ENCODE measurements around the gene TNFRSF11A. TPM values are rescaled to one million over a fixed set of nuclear protein-coding genes. Genes with fewer than 3 reads are reported as not detected.

TNFRSF11A gene
- total RNA-seq, 1 experiment from 2014 or later, result 3.2 TPM

DNA sequence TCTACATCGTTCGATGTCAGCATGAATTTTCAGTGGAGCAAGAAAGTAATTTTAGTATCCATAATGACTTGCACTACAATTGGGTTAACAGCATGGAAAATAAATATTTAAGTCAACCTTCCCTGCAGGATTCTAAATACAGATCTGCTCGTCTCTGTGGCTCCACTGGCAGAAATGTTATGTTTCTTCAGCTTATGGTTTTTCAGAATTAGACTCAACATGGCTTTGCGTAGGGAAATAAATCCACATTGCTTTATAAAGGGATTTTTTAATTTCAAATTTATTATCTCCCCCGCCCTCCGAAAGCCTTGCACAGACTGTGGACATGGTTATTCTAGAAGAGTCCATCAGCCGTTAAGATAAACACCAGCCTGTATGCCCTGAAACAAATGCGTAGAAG, 18.2 kb downstream of the TNFRSF11A start:
- H3K79me2 ChIP-seq (ENCODE audit: insufficient read depth, low read length), result no peaks in the 10 kb centered on the region
- DNase-seq (ENCODE audit: low read depth, low spot score), result no peak
- no TSS peak for BruUV-seq (replicated peaks)
- ChIA-PET RAD21 (ENCODE audit: low non-redundant PET in 1 of 2, low total read pairs in 2 of 2, uncharacterized antibody in 2 of 2, unreplicated experiment in 2 of 2) (no interaction called here), POLR2A (no interaction called here), CTCF (no interaction called here)
- intact Hi-C loops (cut with micrococcal nuclease), result no loop called here
- no peaks in the 10 kb centered on the region for H3K36me3 ChIP-seq (ENCODE audit: control insufficient read depth in 1 of 2, insufficient read depth in 2 of 2, low read length in 2 of 2)
- H3K9me2 ChIP-seq (ENCODE audit: insufficient read depth), result no peaks in the 10 kb centered on the region
- H3K9me3 ChIP-seq (ENCODE audit: control insufficient read depth in 1 of 2, insufficient read depth in 1 of 2, low read depth in 1 of 2, low read length in 2 of 2), result no peaks in the 10 kb centered on the region
- no peaks in the 10 kb centered on the region for H4K20me1 ChIP-seq (ENCODE audit: insufficient read depth)
- no peak overlapping the region for H3K4me3 ChIP-seq (replicated peaks in 1 of 2; ENCODE audit: low read depth in 1 of 2, low read length in 2 of 2)
- TF ChIP-seq POLR2AphosphoS5 (IDR thresholded peaks at IDR 0.05; ENCODE audit: low read depth, low read length) (no peak), RAD21 (IDR thresholded peaks at IDR 0.05; ENCODE audit: low read depth) (no peak), ZFX (IDR thresholded peaks at IDR 0.05) (no peak), EZH2phosphoT487 (IDR thresholded peaks at IDR 0.05; ENCODE audit: borderline replicate concordance) (no peak)
- TF ChIP-seq, protein P1, sequence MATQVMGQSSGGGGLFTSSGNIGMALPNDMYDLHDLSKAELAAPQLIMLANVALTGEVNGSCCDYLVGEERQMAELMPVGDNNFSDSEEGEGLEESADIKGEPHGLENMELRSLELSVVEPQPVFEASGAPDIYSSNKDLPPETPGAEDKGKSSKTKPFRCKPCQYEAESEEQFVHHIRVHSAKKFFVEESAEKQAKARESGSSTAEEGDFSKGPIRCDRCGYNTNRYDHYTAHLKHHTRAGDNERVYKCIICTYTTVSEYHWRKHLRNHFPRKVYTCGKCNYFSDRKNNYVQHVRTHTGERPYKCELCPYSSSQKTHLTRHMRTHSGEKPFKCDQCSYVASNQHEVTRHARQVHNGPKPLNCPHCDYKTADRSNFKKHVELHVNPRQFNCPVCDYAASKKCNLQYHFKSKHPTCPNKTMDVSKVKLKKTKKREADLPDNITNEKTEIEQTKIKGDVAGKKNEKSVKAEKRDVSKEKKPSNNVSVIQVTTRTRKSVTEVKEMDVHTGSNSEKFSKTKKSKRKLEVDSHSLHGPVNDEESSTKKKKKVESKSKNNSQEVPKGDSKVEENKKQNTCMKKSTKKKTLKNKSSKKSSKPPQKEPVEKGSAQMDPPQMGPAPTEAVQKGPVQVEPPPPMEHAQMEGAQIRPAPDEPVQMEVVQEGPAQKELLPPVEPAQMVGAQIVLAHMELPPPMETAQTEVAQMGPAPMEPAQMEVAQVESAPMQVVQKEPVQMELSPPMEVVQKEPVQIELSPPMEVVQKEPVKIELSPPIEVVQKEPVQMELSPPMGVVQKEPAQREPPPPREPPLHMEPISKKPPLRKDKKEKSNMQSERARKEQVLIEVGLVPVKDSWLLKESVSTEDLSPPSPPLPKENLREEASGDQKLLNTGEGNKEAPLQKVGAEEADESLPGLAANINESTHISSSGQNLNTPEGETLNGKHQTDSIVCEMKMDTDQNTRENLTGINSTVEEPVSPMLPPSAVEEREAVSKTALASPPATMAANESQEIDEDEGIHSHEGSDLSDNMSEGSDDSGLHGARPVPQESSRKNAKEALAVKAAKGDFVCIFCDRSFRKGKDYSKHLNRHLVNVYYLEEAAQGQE (IDR thresholded peaks at IDR 0.05; ENCODE audit: low read depth), result no peak
- TF ChIP-seq, protein P2, sequence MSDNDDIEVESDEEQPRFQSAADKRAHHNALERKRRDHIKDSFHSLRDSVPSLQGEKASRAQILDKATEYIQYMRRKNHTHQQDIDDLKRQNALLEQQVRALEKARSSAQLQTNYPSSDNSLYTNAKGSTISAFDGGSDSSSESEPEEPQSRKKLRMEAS (IDR thresholded peaks at IDR 0.05), result no peak
- peaks cover 9 to 24% of the 10 kb centered on the region in 2 experiments for H3K4me1 ChIP-seq (ENCODE audit: control insufficient read depth in 1 of 2, insufficient read depth in 2 of 2, low read length in 2 of 2)
- ATAC-seq, result no peak
- H3K27me3 ChIP-seq (ENCODE audit: insufficient read depth, low read length), result no peaks in the 10 kb centered on the region
- H3K9ac ChIP-seq (ENCODE audit: low read length), result no peak overlapping the region
- H3K27ac ChIP-seq (ENCODE audit: low read depth, low read length), result no peak overlapping the region
- H3K4me2 ChIP-seq (ENCODE audit: low read length), result no peak overlapping the region
- H2AFZ ChIP-seq (ENCODE audit: low read depth, low read length, poor library complexity, severe bottlenecking), result no peak overlapping the region

GRCh38 chr18:62345909-62346308, 20.8 kb downstream of the TNFRSF11A start:
- H3K79me2 ChIP-seq (ENCODE audit: insufficient read depth, low read length), result no peaks in the 10 kb centered on the region
- no TSS peak for BruUV-seq (replicated peaks)
- H3K4me2 ChIP-seq (ENCODE audit: low read length), result no peak overlapping the region
- TF ChIP-seq, protein P1 (IDR thresholded peaks at IDR 0.05; ENCODE audit: low read depth), result no peak
- TF ChIP-seq POLR2AphosphoS5 (IDR thresholded peaks at IDR 0.05; ENCODE audit: low read depth, low read length), result no peak
- no peak for TF ChIP-seq CTCF (IDR thresholded peaks at IDR 0.05 in 2 of 3, conservative IDR thresholded peaks at IDR 0.05 in 1 of 3; ENCODE audit: borderline replicate concordance in 1 of 3, insufficient read depth in 1 of 3, low read depth in 2 of 3, low read length in 2 of 3)
- no peak for TF ChIP-seq EGR1 (IDR thresholded peaks at IDR 0.05; ENCODE audit: low read depth)
- no peak for TF ChIP-seq SIN3A (IDR thresholded peaks at IDR 0.05; ENCODE audit: low read depth)
- TF ChIP-seq ZFX (IDR thresholded peaks at IDR 0.05), result no peak
- TF ChIP-seq, protein P3, sequence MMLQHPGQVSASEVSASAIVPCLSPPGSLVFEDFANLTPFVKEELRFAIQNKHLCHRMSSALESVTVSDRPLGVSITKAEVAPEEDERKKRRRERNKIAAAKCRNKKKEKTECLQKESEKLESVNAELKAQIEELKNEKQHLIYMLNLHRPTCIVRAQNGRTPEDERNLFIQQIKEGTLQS (IDR thresholded peaks at IDR 0.05), result no peak
- TF ChIP-seq SP1 (IDR thresholded peaks at IDR 0.05; ENCODE audit: low read depth), result no peak

More at GRCh38 chr18:62345909-62346308, 20.8 kb downstream of the TNFRSF11A start:
- ChIA-PET POLR2A (no interaction called here), RAD21 (ENCODE audit: low non-redundant PET in 1 of 2, low total read pairs in 2 of 2, uncharacterized antibody in 2 of 2, unreplicated experiment in 2 of 2) (no interaction called here), CTCF (no interaction called here)
- ATAC-seq (no peak), DNase-seq (ENCODE audit: low read depth, low spot score) (no peak)
- intact Hi-C loops (cut with micrococcal nuclease), result no loop called here
- Histone ChIP-seq H3K9me3 (ENCODE audit: control insufficient read depth in 1 of 2, insufficient read depth in 1 of 2, low read depth in 1 of 2, low read length in 2 of 2) (no peaks in the 10 kb centered on the region), H3K36me3 (ENCODE audit: control insufficient read depth in 1 of 2, insufficient read depth in 2 of 2, low read length in 2 of 2) (no peaks in the 10 kb centered on the region), H3K27me3 (ENCODE audit: insufficient read depth, low read length) (no peaks in the 10 kb centered on the region), H3K9me2 (ENCODE audit: insufficient read depth) (no peaks in the 10 kb centered on the region), H3K9ac (ENCODE audit: low read length) (no peak overlapping the region), H2AFZ (ENCODE audit: low read depth, low read length, poor library complexity, severe bottlenecking) (no peak overlapping the region), H3K4me1 (ENCODE audit: control insufficient read depth in 1 of 2, insufficient read depth in 2 of 2, low read length in 2 of 2) (peaks cover 0 to 8% of the 10 kb centered on the region in 2 experiments; a peak in 2 of 4 replicates), H3K4me3 (replicated peaks in 1 of 2; ENCODE audit: low read depth in 1 of 2, low read length in 2 of 2) (no peak overlapping the region), H4K20me1 (ENCODE audit: insufficient read depth) (no peaks in the 10 kb centered on the region), H3K27ac (ENCODE audit: low read depth, low read length) (no peak overlapping the region)

Data from HCT116 (cell line).